GM23338 (cell line): ENCODE measurements around the gene METTL13. TPM values are rescaled to one million over a fixed set of nuclear protein-coding genes. Genes with fewer than 3 reads are reported as not detected.

Experiments used
- ATAC-seq: fragments of 200-7000 bp; cut with Tn5 transposase; 3 replicates; pipeline ENCODE4 v1.9.1; 2020
- DNase-seq: peaks from one replicate; pipeline ENCODE4 v3.0.0-alpha.2; 2015; ENCODE audit warnings: low spot score
- H2AFZ ChIP-seq: fragments of 200-600 bp; sonication (generic); 2 replicates; pipeline ENCODE4 v1.8.0; 2016; ENCODE audit warnings: antibody characterized with exemption, mild to moderate bottlenecking, moderate library complexity
- H3F3A ChIP-seq: fragments of 200-600 bp; sonication (generic); replicated peaks from 2 replicates; pipeline ENCODE4 v1.8.0; 2017; ENCODE audit warnings: antibody characterized with exemption, mixed run types, low read depth
- H3K27ac ChIP-seq: fragments of 200-600 bp; sonication (generic); 2 replicates; pipeline ENCODE4 v1.6.1; 2016; ENCODE audit warnings: low read depth
- H3K27me3 ChIP-seq: fragments of 200-600 bp; sonication (generic); 2 replicates; pipeline ENCODE4 v1.8.0; 2016; ENCODE audit warnings: mild to moderate bottlenecking, mixed run types, moderate library complexity; ENCODE audit not compliant: insufficient read depth
- H3K36me3 ChIP-seq: fragments of 200-600 bp; sonication (generic); 2 replicates; pipeline ENCODE4 v1.8.0; 2016; ENCODE audit warnings: mild to moderate bottlenecking; ENCODE audit not compliant: insufficient read depth
- H3K4me1 ChIP-seq: fragments of 200-600 bp; sonication (generic); 2 replicates; pipeline ENCODE4 v1.8.0; 2016; ENCODE audit warnings: mild to moderate bottlenecking, moderate library complexity; ENCODE audit not compliant: insufficient read depth
- H3K4me2 ChIP-seq: fragments of 200-600 bp; sonication (generic); 2 replicates; pipeline ENCODE4 v1.7.1; 2017; ENCODE audit warnings: mixed run types
- H3K4me3 ChIP-seq: fragments of 200-600 bp; sonication (generic); 2 replicates; pipeline ENCODE4 v1.6.1; 2016; ENCODE audit warnings: mixed run types
- H3K79me2 ChIP-seq: fragments of 200-600 bp; sonication (generic); replicated peaks from 2 replicates; pipeline ENCODE4 v1.8.0; 2017; ENCODE audit warnings: mild to moderate bottlenecking; ENCODE audit not compliant: insufficient read depth
- H3K9me2 ChIP-seq: fragments of 200-600 bp; sonication (generic); 2 replicates; pipeline ENCODE4 v1.8.0; 2017; ENCODE audit not compliant: insufficient read depth
- H4K20me1 ChIP-seq: fragments of 200-600 bp; sonication (generic); replicated peaks from 2 replicates; pipeline ENCODE4 v1.8.0; 2017; ENCODE audit warnings: mild to moderate bottlenecking; ENCODE audit not compliant: insufficient read depth
- H3K27ac Mint-ChIP-seq: 2 replicates; pipeline ENCODE4 v1.8.0; 2020; ENCODE audit warnings: inconsistent platforms, mild to moderate bottlenecking, moderate library complexity, mixed read lengths
- H3K27me3 Mint-ChIP-seq: 3 replicates; pipeline ENCODE4 v1.8.0; 2022; ENCODE audit warnings: low read depth, mild to moderate bottlenecking, moderate library complexity, mixed read lengths, inconsistent platforms; ENCODE audit not compliant: insufficient read depth, poor library complexity
- H3K36me3 Mint-ChIP-seq: 3 replicates; pipeline ENCODE4 v1.8.0; 2021; ENCODE audit warnings: low read depth, mild to moderate bottlenecking, inconsistent platforms, moderate library complexity, mixed read lengths
- H3K4me1 Mint-ChIP-seq: 3 replicates; pipeline ENCODE4 v1.8.0; 2020; ENCODE audit warnings: mild to moderate bottlenecking, inconsistent platforms, mixed read lengths
- H3K4me3 Mint-ChIP-seq: 3 replicates; pipeline ENCODE4 v1.8.0; 2021; ENCODE audit warnings: moderate library complexity, mild to moderate bottlenecking, inconsistent platforms, mixed read lengths
- H3K9me3 Mint-ChIP-seq: 3 replicates; pipeline ENCODE4 v1.8.0; 2020; ENCODE audit warnings: moderate library complexity, mild to moderate bottlenecking, inconsistent platforms, mixed read lengths
- CREB1 ChIP-seq: fragments of 250-450 bp; sonication (Bioruptor Pico); IDR thresholded peaks from 2 replicates; pipeline ENCODE4 v1.5.0; 2020; ENCODE audit warnings: low read depth, mild to moderate bottlenecking, moderate library complexity
- ETS1 ChIP-seq: IDR thresholded peaks from 2 replicates; pipeline ENCODE4 v1.6.1; 2016; ENCODE audit warnings: antibody characterized with exemption
- EZH2 ChIP-seq: fragments of 200-600 bp; sonication (generic); IDR thresholded peaks from one replicate; pipeline ENCODE4 v1.8.0; 2017; ENCODE audit warnings: antibody characterized with exemption, mild to moderate bottlenecking, low read depth; ENCODE audit not compliant: unreplicated experiment
- JUNB ChIP-seq: IDR thresholded peaks from one replicate; pipeline ENCODE4 v1.6.1; 2016; ENCODE audit warnings: antibody characterized with exemption; ENCODE audit not compliant: unreplicated experiment
- NANOG ChIP-seq: IDR thresholded peaks from 2 replicates; pipeline ENCODE4 v1.6.1; 2016; ENCODE audit warnings: antibody characterized with exemption, borderline replicate concordance
- polyA plus RNA-seq: library from polyadenylated mRNA; unstranded; fragments of >200 nt; fragmentation: Nextera tagmentation; extraction: Ambion mirVana; gene quantifications from 2 replicates; pipeline ENCODE4 v1.2.1, GENCODE V29; 2016
- total RNA-seq: library from RNA; depleted of rRNA; stranded (reverse); fragments of >200 nt; shearing (Covaris generic); gene quantifications from 2 replicates; pipeline ENCODE4 v1.2.3, GENCODE V29; 2014
- TF ChIP-seq, protein P1 (sequence below): fragments of 250-450 bp; sonication (Bioruptor Pico); IDR thresholded peaks from 2 replicates; pipeline ENCODE4 v1.5.0; 2020; ENCODE audit warnings: mild to moderate bottlenecking, moderate library complexity

The METTL13 gene
- total and polyA plus RNA-seq, 2 experiments from 2014 or later, result 21.0 to 45.4 TPM

DNA sequence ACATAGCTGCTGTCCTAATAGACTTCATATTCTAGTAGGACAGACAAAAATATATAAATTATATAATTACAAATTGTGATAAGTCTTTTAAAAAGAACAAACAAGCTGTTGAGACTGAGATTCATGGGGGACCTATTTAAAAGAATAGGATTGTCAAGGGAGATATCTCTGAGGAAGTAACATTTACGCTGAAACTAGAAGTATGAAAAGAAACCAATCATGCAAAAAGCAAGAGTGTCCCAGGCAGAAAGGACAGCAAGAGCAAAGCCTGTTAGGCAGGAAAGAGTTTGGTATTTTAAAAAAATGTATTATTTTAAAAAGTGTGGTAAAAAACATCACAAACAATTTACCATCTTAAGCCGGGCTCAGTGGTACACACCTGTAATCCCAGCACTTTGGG is 9.1 kb upstream of the METTL13 start (continued):
- TF ChIP-seq, protein P1, sequence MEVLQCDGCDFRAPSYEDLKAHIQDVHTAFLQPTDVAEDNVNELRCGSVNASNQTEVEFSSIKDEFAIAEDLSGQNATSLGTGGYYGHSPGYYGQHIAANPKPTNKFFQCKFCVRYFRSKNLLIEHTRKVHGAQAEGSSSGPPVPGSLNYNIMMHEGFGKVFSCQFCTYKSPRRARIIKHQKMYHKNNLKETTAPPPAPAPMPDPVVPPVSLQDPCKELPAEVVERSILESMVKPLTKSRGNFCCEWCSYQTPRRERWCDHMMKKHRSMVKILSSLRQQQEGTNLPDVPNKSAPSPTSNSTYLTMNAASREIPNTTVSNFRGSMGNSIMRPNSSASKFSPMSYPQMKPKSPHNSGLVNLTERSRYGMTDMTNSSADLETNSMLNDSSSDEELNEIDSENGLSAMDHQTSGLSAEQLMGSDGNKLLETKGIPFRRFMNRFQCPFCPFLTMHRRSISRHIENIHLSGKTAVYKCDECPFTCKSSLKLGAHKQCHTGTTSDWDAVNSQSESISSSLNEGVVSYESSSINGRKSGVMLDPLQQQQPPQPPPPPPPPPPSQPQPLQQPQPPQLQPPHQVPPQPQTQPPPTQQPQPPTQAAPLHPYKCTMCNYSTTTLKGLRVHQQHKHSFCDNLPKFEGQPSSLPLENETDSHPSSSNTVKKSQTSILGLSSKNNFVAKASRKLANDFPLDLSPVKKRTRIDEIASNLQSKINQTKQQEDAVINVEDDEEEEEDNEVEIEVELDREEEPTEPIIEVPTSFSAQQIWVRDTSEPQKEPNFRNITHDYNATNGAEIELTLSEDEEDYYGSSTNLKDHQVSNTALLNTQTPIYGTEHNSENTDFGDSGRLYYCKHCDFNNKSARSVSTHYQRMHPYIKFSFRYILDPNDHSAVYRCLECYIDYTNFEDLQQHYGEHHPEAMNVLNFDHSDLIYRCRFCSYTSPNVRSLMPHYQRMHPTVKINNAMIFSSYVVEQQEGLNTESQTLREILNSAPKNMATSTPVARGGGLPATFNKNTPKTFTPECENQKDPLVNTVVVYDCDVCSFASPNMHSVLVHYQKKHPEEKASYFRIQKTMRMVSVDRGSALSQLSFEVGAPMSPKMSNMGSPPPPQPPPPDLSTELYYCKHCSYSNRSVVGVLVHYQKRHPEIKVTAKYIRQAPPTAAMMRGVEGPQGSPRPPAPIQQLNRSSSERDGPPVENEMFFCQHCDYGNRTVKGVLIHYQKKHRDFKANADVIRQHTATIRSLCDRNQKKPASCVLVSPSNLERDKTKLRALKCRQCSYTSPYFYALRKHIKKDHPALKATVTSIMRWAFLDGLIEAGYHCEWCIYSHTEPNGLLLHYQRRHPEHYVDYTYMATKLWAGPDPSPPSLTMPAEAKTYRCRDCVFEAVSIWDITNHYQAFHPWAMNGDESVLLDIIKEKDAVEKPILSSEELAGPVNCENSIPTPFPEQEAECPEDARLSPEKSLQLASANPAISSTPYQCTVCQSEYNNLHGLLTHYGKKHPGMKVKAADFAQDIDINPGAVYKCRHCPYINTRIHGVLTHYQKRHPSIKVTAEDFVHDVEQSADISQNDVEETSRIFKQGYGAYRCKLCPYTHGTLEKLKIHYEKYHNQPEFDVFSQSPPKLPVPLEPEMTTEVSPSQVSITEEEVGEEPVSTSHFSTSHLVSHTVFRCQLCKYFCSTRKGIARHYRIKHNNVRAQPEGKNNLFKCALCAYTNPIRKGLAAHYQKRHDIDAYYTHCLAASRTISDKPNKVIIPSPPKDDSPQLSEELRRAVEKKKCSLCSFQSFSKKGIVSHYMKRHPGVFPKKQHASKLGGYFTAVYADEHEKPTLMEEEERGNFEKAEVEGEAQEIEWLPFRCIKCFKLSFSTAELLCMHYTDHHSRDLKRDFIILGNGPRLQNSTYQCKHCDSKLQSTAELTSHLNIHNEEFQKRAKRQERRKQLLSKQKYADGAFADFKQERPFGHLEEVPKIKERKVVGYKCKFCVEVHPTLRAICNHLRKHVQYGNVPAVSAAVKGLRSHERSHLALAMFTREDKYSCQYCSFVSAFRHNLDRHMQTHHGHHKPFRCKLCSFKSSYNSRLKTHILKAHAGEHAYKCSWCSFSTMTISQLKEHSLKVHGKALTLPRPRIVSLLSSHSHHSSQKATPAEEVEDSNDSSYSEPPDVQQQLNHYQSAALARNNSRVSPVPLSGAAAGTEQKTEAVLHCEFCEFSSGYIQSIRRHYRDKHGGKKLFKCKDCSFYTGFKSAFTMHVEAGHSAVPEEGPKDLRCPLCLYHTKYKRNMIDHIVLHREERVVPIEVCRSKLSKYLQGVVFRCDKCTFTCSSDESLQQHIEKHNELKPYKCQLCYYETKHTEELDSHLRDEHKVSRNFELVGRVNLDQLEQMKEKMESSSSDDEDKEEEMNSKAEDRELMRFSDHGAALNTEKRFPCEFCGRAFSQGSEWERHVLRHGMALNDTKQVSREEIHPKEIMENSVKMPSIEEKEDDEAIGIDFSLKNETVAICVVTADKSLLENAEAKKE (CRISPR knock-in tag), result no peak
- TF ChIP-seq CREB1 (no peak), EZH2 (no peak), ETS1 (no peak), NANOG (no peak)

- peaks cover 41% of the 10 kb centered on the region for H3K79me2 ChIP-seq
- peak overlapping the region; percentile 94 for H2AFZ ChIP-seq
- peak; percentile 1; the same call in 1 of the 3 replicates for ATAC-seq
- peak overlapping the region; percentile 98 for H3K4me3 Mint-ChIP-seq
- peak overlapping the region; percentile 57 for H3K4me3 ChIP-seq
- no peak for DNase-seq
- peak overlapping the region; percentile 79 for H3K4me2 ChIP-seq
- peaks cover 36% of the 10 kb centered on the region for H3K36me3 Mint-ChIP-seq
- peaks cover 10% of the 10 kb centered on the region for H3F3A ChIP-seq
- no peaks in the 10 kb centered on the region for H3K9me3 Mint-ChIP-seq
- H3K36me3 ChIP-seq, result peaks cover 8% of the 10 kb centered on the region
- H3K9me2 ChIP-seq, result no peaks in the 10 kb centered on the region
- H3K4me1 Mint-ChIP-seq, result peaks cover 15% of the 10 kb centered on the region
- peaks cover 22% of the 10 kb centered on the region for H4K20me1 ChIP-seq
- peaks cover 9% of the 10 kb centered on the region for H3K27me3 Mint-ChIP-seq
- H3K27ac ChIP-seq, result peak overlapping the region; percentile 94
- H3K4me1 ChIP-seq, result peaks cover 14% of the 10 kb centered on the region; the same call in 1 of the 2 replicates
- peak overlapping the region; percentile 97 for H3K27ac Mint-ChIP-seq
- no peaks in the 10 kb centered on the region for H3K27me3 ChIP-seq
- no peak for TF ChIP-seq JUNB
- TF ChIP-seq, protein P1 (CRISPR knock-in tag), result no peak
Measured at GRCh38 chr1:171780583-171781175, 781 bp upstream of the METTL13 start.
